Duodenal mucosa (tissue), 2 donors: ENCODE results near the gene PCBP2.
"Not testable (repeated sequence)": the region's sequence is repeated elsewhere in the genome, so short reads cannot be mapped to it uniquely, and the experiment has no call there.

Experiments
- H3K27ac ChIP-seq: one replicate; pipeline ENCODE4 v1.7.0; 2013; ENCODE audit warnings: low read depth, low read length
- H3K27me3 ChIP-seq, 2 donors: one replicate each; pipeline ENCODE4 v1.7.0; 2013; ENCODE audit warnings: low read length in 2 of 2, control low read depth in 1 of 2; ENCODE audit not compliant: insufficient read depth in 2 of 2, control insufficient read depth in 1 of 2
- H3K36me3 ChIP-seq, 2 donors: one replicate each; pipeline ENCODE4 v1.7.0; 2013; ENCODE audit warnings: low read length in 2 of 2, control low read depth in 1 of 2; ENCODE audit not compliant: insufficient read depth in 2 of 2, control insufficient read depth in 1 of 2
- H3K4me1 ChIP-seq, 2 donors: one replicate each; pipeline ENCODE4 v1.7.0; 2013; ENCODE audit warnings: low read length in 2 of 2, control low read depth in 1 of 2; ENCODE audit not compliant: insufficient read depth in 2 of 2, control insufficient read depth in 1 of 2
- H3K4me3 ChIP-seq, 2 donors: one replicate each; pipeline ENCODE4 v1.7.0; 2013; ENCODE audit warnings: low read length in 2 of 2, low read depth in 1 of 2
- H3K9ac ChIP-seq, 2 donors: one replicate each; pipeline ENCODE4 v1.7.0; 2013; ENCODE audit warnings: low read length in 2 of 2, low read depth in 1 of 2
- H3K9me3 ChIP-seq, 2 donors: one replicate each; pipeline ENCODE4 v1.7.0; 2013; ENCODE audit warnings: low read length in 2 of 2, control low read depth in 1 of 2; ENCODE audit not compliant: control insufficient read depth in 1 of 2

The PCBP2 gene

GRCh38 chr12:53441040-53441833, 10.7 kb upstream of the PCBP2 start, which contains the start of gene PRR13:
TSS of gene PRR13 (plus strand) at chr12:53441734. CDS start at chr12:53442715, 981 bp downstream.
- H3K4me1 ChIP-seq: peaks cover 11 to 28% of the 10 kb centered on the region in 2 donors
- no peaks in the 10 kb centered on the region for H3K27me3 ChIP-seq
- H3K4me3 ChIP-seq: peak within 1 kb of the TSS; percentile 96 to 97
- peaks cover 7 to 19% of the 10 kb centered on the region in 2 donors for H3K36me3 ChIP-seq
- peak within 1 kb of the TSS; percentile 97 to 99 for H3K9ac ChIP-seq
- no peaks in the 10 kb centered on the region for H3K9me3 ChIP-seq
- H3K27ac ChIP-seq: peak within 1 kb of the TSS; percentile 82

GRCh38 chr12:53443955-53444354, 7.9 kb upstream of the PCBP2 start:
- Histone ChIP-seq H3K9ac (peak overlapping the region; percentile 60 to 63), H3K4me3 (peak overlapping the region; percentile 59 to 96), H3K36me3 (peaks cover 10 to 39% of the 10 kb centered on the region in 2 donors), H3K4me1 (peaks cover 11 to 28% of the 10 kb centered on the region in 2 donors), H3K9me3 (no peaks in the 10 kb centered on the region), H3K27ac (peak overlapping the region; percentile 52), H3K27me3 (no peaks in the 10 kb centered on the region)

GRCh38 chr12:53444593-53445325, 7.1 kb upstream of the PCBP2 start:
- not testable (repeated sequence) for H3K9me3 ChIP-seq, H3K27me3 ChIP-seq
- Histone ChIP-seq H3K9ac (peak overlapping the region; percentile 25 to 38), H3K27ac (peak overlapping the region; percentile 23), H3K36me3 (peaks cover 10 to 39% of the 10 kb centered on the region in 2 donors), H3K4me3 (peak overlapping the region; percentile 48 to 52), H3K4me1 (peaks cover 11 to 28% of the 10 kb centered on the region in 2 donors)

- Histone ChIP-seq H3K27me3 (no peaks in the 10 kb centered on the region), H3K4me3 (no peak overlapping the region), H3K27ac (no peak overlapping the region), H3K9me3 (no peaks in the 10 kb centered on the region), H3K36me3 (peaks cover 13 to 42% of the 10 kb centered on the region in 2 donors), H3K9ac (no peak overlapping the region), H3K4me1 (peaks cover 20 to 23% of the 10 kb centered on the region in 2 donors)
Measured at GRCh38 chr12:53450936-53451335, 966 bp upstream of the PCBP2 start.

GRCh38 chr12:53452159-53453077, 516 bp downstream of the PCBP2 start:
- H3K4me3 ChIP-seq: peak overlapping the region; percentile 74 to 94
- H3K4me1 ChIP-seq: peaks cover 26 to 28% of the 10 kb centered on the region in 2 donors
- H3K9me3 ChIP-seq: no peaks in the 10 kb centered on the region
- no peaks in the 10 kb centered on the region for H3K27me3 ChIP-seq
- H3K9ac ChIP-seq: peak overlapping the region; percentile 80 to 97
- peak overlapping the region; percentile 93 for H3K27ac ChIP-seq
- peaks cover 17 to 44% of the 10 kb centered on the region in 2 donors for H3K36me3 ChIP-seq

GRCh38 chr12:53453953-53454640, 2.2 kb downstream of the PCBP2 start:
- H3K4me3 ChIP-seq: peak overlapping the region; percentile 17 to 94
- H3K4me1 ChIP-seq: peaks cover 26 to 28% of the 10 kb centered on the region in 2 donors
- H3K27ac ChIP-seq: no peak overlapping the region
- H3K9ac ChIP-seq: peak overlapping the region; percentile 73 to 97
- peaks cover 23 to 51% of the 10 kb centered on the region in 2 donors for H3K36me3 ChIP-seq
- no peaks in the 10 kb centered on the region for H3K9me3 ChIP-seq
- H3K27me3 ChIP-seq: no peaks in the 10 kb centered on the region

- Histone ChIP-seq H3K27ac (no peak overlapping the region), H3K27me3 (no peaks in the 10 kb centered on the region), H3K9me3 (no peaks in the 10 kb centered on the region), H3K4me1 (peaks cover 26 to 28% of the 10 kb centered on the region in 2 donors), H3K4me3 (no peak overlapping the region), H3K9ac (no peak overlapping the region), H3K36me3 (peaks cover 26 to 57% of the 10 kb centered on the region in 2 donors)
Measured at GRCh38 chr12:53454707-53455106, 2.8 kb downstream of the PCBP2 start.

- no peak overlapping the region for H3K27ac ChIP-seq
- H3K9ac ChIP-seq: no peak overlapping the region
- peaks cover 47 to 78% of the 10 kb centered on the region in 2 donors for H3K36me3 ChIP-seq
- no peak overlapping the region for H3K4me3 ChIP-seq
- H3K27me3 ChIP-seq: no peaks in the 10 kb centered on the region
- no peaks in the 10 kb centered on the region for H3K9me3 ChIP-seq
- H3K4me1 ChIP-seq: peaks cover 26 to 28% of the 10 kb centered on the region in 2 donors
Measured at GRCh38 chr12:53456654-53457366, 4.9 kb downstream of the PCBP2 start.

- Histone ChIP-seq H3K9me3 (no peaks in the 10 kb centered on the region), H3K27ac (no peak overlapping the region), H3K36me3 (peaks cover 69 to 99% of the 10 kb centered on the region in 2 donors), H3K4me3 (no peak overlapping the region), H3K27me3 (no peaks in the 10 kb centered on the region), H3K9ac (no peak overlapping the region), H3K4me1 (peaks cover 14 to 17% of the 10 kb centered on the region in 2 donors)
Measured at GRCh38 chr12:53459097-53459496, 7.2 kb downstream of the PCBP2 start.
